Parathyroid adenoma (tissue), 2 donors: ENCODE results near the gene FBXL7.

Experiments used
- H2AFZ ChIP-seq: fragments of 300-600 bp; sonication (generic); one replicate; pipeline ENCODE4 v1.7.0; 2017; ENCODE audit warnings: antibody characterized with exemption, mild to moderate bottlenecking
- H3K27ac ChIP-seq: fragments of 300-600 bp; sonication (generic); one replicate; pipeline ENCODE4 v1.7.0; 2017
- H3K27me3 ChIP-seq: fragments of 300-600 bp; sonication (generic); one replicate; pipeline ENCODE4 v1.7.0; 2017; ENCODE audit warnings: low read length; ENCODE audit not compliant: control insufficient read depth, insufficient read depth
- H3K36me3 ChIP-seq: fragments of 300-600 bp; sonication (generic); one replicate; pipeline ENCODE4 v1.7.0; 2017; ENCODE audit warnings: low read length; ENCODE audit not compliant: control insufficient read depth, insufficient read depth
- H3K4me1 ChIP-seq: fragments of 300-600 bp; sonication (generic); one replicate; pipeline ENCODE4 v1.7.0; 2017; ENCODE audit warnings: control low read depth
- H3K4me2 ChIP-seq: fragments of 300-600 bp; sonication (generic); one replicate; pipeline ENCODE4 v1.7.0; 2017; ENCODE audit warnings: low read length
- H3K4me3 ChIP-seq: fragments of 300-600 bp; sonication (generic); one replicate; pipeline ENCODE4 v1.7.0; 2017; ENCODE audit warnings: low read depth, low read length
- H3K79me2 ChIP-seq: fragments of 300-600 bp; sonication (generic); one replicate; pipeline ENCODE4 v1.7.0; 2017; ENCODE audit warnings: control low read depth
- H3K9ac ChIP-seq: fragments of 300-600 bp; sonication (generic); one replicate; pipeline ENCODE4 v1.7.0; 2017; ENCODE audit warnings: mild to moderate bottlenecking
- H3K9me3 ChIP-seq: fragments of 300-600 bp; sonication (generic); one replicate; pipeline ENCODE4 v1.7.0; 2017; ENCODE audit warnings: low read length; ENCODE audit not compliant: control insufficient read depth
- TF ChIP-seq, protein P1 (sequence below): fragments of 300-600 bp; sonication (generic); IDR thresholded peaks from one replicate; pipeline ENCODE4 v1.7.0; 2017; ENCODE audit warnings: antibody characterized with exemption, mild to moderate bottlenecking
- donor health status: primary hyperparathyroidism.

Gene FBXL7

DNA sequence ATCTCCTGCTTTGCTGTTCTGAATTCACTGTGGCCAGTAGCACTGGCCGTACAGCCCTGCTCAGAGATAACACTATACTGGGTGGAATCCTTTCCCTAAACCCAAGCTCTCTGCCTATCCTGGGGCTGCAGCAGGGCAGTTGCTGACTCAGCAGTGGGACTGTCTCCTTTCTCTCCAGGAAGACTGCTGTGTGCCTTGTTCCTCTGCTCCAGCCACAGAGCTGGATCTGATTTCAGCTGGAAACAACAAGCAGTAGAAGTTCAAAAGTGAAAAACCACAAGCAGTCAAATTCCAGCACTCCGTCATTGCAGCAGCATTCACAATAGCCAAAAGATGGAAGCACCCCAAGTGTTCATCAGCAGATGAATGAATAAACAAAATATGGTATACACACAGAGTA, 105.0 kb downstream of the FBXL7 start:
- no peaks in the 10 kb centered on the region for H3K9me3 ChIP-seq
- H3K79me2 ChIP-seq: no peaks in the 10 kb centered on the region
- no peak overlapping the region for H3K4me2 ChIP-seq
- no peaks in the 10 kb centered on the region for H3K4me1 ChIP-seq
- H3K9ac ChIP-seq: no peak overlapping the region
- no peak overlapping the region for H3K4me3 ChIP-seq
- no peaks in the 10 kb centered on the region for H3K27me3 ChIP-seq
- no peak overlapping the region for H3K27ac ChIP-seq
- TF ChIP-seq, protein P1, sequence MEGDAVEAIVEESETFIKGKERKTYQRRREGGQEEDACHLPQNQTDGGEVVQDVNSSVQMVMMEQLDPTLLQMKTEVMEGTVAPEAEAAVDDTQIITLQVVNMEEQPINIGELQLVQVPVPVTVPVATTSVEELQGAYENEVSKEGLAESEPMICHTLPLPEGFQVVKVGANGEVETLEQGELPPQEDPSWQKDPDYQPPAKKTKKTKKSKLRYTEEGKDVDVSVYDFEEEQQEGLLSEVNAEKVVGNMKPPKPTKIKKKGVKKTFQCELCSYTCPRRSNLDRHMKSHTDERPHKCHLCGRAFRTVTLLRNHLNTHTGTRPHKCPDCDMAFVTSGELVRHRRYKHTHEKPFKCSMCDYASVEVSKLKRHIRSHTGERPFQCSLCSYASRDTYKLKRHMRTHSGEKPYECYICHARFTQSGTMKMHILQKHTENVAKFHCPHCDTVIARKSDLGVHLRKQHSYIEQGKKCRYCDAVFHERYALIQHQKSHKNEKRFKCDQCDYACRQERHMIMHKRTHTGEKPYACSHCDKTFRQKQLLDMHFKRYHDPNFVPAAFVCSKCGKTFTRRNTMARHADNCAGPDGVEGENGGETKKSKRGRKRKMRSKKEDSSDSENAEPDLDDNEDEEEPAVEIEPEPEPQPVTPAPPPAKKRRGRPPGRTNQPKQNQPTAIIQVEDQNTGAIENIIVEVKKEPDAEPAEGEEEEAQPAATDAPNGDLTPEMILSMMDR: no peak
- no peaks in the 10 kb centered on the region for H3K36me3 ChIP-seq
- H2AFZ ChIP-seq: no peak overlapping the region

DNA sequence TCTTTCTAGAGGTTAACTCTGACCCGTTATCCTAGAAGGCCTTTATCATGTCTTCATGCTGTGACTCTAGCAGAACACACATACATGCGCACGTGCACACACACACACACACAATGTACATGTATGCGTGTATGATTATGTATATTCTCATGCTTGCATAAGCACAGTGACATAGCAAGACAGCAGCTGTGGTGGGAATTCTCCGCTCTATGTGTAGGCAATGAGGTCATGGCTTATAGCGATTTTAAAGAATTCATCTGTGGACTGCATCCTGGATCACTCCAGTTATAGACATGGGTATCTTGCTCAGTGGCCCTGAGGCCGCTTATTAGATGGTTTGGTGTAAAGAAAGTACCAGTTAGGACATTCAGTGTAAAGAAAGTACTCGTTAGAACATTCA, 106.2 kb downstream of the FBXL7 start:
- Histone ChIP-seq H3K9me3 (no peaks in the 10 kb centered on the region), H3K79me2 (no peaks in the 10 kb centered on the region), H3K27me3 (no peaks in the 10 kb centered on the region), H3K4me3 (no peak overlapping the region), H3K36me3 (no peaks in the 10 kb centered on the region), H3K9ac (no peak overlapping the region), H3K4me2 (no peak overlapping the region), H3K27ac (no peak overlapping the region), H2AFZ (no peak overlapping the region), H3K4me1 (no peaks in the 10 kb centered on the region)
- TF ChIP-seq, protein P1: no peak

DNA sequence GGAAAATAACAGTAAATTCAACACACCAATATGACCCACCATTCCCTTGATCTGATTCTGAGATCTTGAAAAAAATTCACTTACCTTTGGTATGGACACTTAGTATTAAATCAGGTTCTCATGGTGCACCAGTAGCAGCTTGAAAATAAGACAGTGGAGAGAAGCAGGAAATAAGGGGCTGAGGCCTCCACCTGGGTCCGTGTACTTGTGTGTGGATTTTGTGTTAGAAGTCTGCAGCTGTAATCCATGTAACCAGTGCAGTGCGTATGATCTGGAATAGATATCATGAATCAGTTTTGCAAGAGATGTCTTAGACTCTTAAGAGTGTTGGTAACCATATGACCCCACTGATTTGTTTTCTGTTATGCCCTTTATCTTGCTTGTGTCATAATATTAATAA, 107.1 kb downstream of the FBXL7 start:
- Histone ChIP-seq H3K27ac (no peak overlapping the region), H3K4me3 (no peak overlapping the region), H3K27me3 (no peaks in the 10 kb centered on the region), H3K36me3 (no peaks in the 10 kb centered on the region), H3K4me2 (no peak overlapping the region), H3K9me3 (no peaks in the 10 kb centered on the region), H3K4me1 (no peaks in the 10 kb centered on the region), H3K9ac (no peak overlapping the region), H2AFZ (no peak overlapping the region), H3K79me2 (no peaks in the 10 kb centered on the region)
- TF ChIP-seq, protein P1: no peak

DNA sequence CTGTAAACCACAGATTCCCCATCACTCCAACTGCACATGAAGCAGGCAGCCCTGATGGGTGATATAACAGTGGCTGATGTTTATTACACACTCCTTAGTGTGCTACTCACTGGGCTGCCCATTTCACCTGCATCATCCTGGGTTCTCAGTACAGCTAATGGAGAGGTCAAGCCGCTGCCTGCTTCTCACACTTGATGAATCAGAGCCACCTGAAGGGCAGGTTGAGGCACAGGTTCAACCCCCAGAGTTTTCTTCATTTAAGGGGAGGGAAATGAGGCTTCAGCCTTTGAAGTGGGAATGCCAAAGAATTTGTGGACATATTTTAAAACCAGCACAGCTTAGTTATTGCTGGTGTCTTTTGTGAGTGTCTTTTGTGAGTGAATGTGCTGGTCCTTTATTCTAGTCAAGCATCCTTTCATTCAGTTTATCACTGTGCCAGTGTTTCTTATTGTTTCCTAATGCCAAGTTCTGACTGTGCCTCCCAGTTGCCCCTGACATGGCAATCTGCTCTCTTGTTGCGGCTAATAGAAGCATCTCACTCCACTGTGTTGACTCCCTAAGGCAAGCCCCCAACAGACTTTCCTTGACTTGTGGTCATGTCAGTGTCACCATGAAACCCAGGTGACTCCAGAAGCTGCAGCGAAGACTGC, 109.2 kb downstream of the FBXL7 start:
- no peak overlapping the region for H3K4me3 ChIP-seq
- no peak overlapping the region for H2AFZ ChIP-seq
- H3K9ac ChIP-seq: no peak overlapping the region
- H3K9me3 ChIP-seq: no peaks in the 10 kb centered on the region
- no peaks in the 10 kb centered on the region for H3K36me3 ChIP-seq
- H3K27ac ChIP-seq: no peak overlapping the region
- H3K79me2 ChIP-seq: no peaks in the 10 kb centered on the region
- no peak overlapping the region for H3K4me2 ChIP-seq
- H3K27me3 ChIP-seq: no peaks in the 10 kb centered on the region
- H3K4me1 ChIP-seq: no peaks in the 10 kb centered on the region
- TF ChIP-seq, protein P1: no peak

DNA sequence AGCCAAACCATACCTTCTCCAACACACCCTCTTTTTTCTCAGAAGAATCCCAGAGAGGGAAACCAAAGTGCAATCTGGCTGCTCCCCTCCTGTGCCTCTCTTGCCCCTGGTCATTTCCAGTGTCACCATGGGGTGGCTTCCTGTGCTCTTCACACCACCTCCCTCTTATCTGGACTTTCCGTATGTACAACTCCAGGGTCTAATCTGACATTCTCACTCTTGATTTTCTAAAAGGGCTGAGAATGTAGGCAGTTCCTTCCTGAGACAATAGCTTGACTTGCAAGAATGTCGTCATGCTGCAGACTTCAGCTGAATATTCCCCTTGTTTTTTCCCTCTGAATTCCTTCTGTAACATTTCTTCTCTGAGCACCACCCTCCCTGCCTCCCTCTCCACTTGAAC, 110.2 kb downstream of the FBXL7 start:
- TF ChIP-seq, protein P1: no peak

More for the DNA sequence above, 110.2 kb downstream of the FBXL7 start:
- no peak overlapping the region for H3K4me2 ChIP-seq
- H3K27me3 ChIP-seq: no peaks in the 10 kb centered on the region
- H3K4me3 ChIP-seq: no peak overlapping the region
- no peak overlapping the region for H3K27ac ChIP-seq
- H3K36me3 ChIP-seq: no peaks in the 10 kb centered on the region
- no peak overlapping the region for H3K9ac ChIP-seq
- no peaks in the 10 kb centered on the region for H3K9me3 ChIP-seq
- H3K79me2 ChIP-seq: no peaks in the 10 kb centered on the region
- no peaks in the 10 kb centered on the region for H3K4me1 ChIP-seq
- no peak overlapping the region for H2AFZ ChIP-seq
